Skin epidermis (tissue), 12 donors: Measurements from ENCODE around the gene EFEMP2.

Source experiments
- H3K27ac ChIP-seq, 21 experiments: fragments of 200-600 bp; sonication (generic) in 11 of 21; one replicate each; pipeline ENCODE4 v1.5.0; 2020; ENCODE audit warnings: mild to moderate bottlenecking in 3 of 21, inconsistent platforms in 2 of 21, moderate library complexity in 2 of 21
- H3K4me3 ChIP-seq, 7 experiments: fragments of 200-600 bp; sonication (generic) in 2 of 7; one replicate each; pipeline ENCODE4 v1.5.0; 2020; ENCODE audit warnings: inconsistent platforms in 2 of 7, mild to moderate bottlenecking in 2 of 7, moderate library complexity in 1 of 7

EFEMP2 gene

DNA sequence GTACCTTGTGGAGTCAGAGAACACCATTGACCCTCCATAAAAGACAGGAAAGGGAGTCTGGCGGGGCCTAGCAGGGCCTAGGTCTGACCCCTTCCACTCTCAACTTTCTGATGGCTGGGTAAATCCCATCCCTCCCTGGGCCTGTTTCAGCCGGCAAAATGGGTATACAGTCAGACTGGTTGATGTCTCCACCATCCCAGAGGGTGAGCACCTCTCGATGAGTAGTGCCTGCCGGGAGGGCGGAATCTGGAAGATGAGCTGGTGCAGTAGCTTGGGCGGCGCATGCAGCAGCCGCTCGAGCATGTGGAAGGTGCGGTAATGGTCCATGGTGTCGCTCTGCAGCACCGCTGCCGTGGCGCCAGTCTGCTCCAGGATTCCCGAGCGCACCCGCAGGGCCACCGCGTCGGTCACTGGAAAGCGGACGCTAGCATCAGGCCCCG is 15.1 kb upstream of the EFEMP2 start:
- peak overlapping the region; percentile 47 to 98 (median 89) for H3K27ac ChIP-seq
- peak overlapping the region; percentile 47 to 78 (median 63) for H3K4me3 ChIP-seq

- Histone ChIP-seq H3K27ac (peak overlapping the region in 20 of 21 experiments; percentile 80 to 98 (median 89)), H3K4me3 (peak overlapping the region; percentile 47 to 78 (median 63))
Measured at GRCh38 chr11:65886826-65887722, 14.5 kb upstream of the EFEMP2 start.

GRCh38 chr11:65885808-65886536 is 13.4 kb upstream of the EFEMP2 start:
- Histone ChIP-seq H3K4me3 (no peak overlapping the region), H3K27ac (no peak overlapping the region)

DNA sequence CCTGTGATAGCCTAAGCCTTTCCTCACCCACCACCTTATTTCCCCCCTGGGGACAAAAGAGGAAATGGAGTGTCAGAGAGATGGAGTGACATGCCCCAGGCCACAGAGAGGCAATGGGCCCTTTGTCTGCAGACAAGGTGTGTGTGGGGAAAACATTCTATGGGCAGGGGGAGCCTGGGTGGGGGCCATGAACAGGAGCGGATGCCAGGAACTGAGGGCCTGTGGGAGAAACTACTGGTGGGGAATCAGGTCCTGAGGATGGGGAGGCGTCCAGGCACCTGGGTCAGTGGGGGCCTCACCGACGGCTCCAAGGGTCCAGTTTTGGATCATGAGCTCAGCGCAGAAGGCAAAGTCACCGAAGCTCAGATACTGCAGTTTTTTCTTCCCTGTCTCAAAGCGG is 12.6 kb upstream of the EFEMP2 start:
- Histone ChIP-seq H3K4me3 (no peak overlapping the region), H3K27ac (no peak overlapping the region)

DNA sequence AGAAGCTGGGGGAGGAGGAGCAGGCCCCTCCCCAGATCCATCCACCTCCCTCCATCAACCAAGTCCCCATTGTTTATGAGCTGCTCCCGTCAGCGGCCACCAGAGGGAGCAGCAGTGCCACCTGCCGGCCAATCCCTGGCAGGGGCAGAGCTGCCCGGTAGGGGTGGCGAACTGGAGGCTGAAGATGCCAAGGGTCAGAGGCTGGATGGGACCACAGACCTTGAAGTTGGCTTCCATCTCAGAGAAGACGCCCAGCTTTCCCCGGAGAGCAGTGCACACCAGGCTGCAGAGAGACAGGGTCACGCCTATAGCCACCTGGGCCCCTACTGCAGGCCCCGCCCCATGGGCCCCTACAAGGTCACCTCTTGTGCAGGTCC is 12.1 kb upstream of the EFEMP2 start:
- H3K4me3 ChIP-seq, result no peak overlapping the region
- H3K27ac ChIP-seq, result no peak overlapping the region

DNA sequence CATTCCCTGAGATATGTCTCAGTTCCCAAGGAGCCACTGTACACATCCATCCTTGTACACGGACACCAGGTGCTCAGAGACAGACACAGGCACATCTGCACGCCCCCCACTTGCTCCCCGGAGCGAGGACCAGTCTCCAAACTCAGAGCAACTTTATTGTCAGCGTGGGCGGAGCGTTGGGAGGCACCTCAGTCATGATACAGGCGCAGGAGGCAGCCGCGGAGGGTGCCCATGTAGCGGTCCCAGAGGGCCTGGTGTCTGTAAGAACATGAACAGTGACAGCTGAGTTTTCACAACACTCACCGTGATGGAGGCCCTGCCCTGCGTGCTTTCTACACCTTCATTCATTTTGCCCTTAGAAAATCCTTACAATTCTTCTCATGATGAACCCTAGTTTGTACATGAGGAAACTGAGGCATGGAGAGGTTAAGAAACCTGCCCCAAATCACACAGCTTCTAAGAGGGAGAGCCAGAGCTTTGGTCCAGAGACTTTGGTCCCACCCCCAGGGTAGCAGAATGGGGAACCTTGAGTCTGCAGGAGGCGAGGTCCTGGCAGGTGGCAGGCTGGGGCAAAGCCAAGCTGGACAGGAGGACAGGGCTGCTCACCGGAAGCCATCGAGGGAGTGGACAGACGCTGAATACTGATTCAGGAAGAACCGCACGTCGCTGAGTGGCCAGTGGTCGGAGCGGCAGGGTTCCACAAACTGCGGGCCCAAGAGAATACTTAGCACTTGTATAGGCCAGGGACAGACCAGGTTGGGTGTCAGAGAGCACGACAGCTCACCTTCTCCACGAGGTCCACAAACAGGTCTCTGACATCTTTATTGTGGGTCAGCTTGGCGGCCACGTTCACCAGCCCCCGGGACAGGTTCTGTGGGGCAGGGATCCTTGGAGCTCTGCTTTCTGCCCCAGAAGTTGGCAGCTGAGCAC is 11.5 kb upstream of the EFEMP2 start:
- no peak overlapping the region for H3K27ac ChIP-seq

DNA sequence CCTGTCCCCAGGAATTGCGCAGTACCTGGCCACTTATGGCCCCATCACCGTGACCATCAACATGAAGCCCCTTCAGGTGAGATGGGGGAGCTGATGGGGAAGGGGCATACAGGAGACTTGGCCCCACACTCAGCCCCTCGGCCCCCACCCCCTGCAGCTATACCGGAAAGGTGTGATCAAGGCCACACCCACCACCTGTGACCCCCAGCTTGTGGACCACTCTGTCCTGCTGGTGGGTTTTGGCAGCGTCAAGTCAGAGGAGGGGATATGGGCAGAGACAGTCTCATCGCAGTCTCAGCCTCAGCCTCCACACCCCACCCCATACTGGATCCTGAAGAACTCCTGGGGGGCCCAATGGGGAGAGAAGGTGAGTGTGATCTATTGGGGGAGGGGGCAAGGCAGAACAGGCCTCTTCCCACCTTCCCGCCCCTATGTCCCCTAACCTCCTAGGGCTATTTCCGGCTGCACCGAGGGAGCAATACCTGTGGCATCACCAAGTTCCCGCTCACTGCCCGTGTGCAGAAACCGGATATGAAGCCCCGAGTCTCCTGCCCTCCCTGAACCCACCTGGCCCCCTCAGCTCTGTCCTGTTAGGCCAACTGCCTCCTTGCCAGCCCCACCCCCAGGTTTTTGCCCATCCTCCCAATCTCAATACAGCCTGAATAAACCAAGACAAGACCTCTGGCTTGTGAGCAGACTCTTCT is 10.6 kb upstream of the EFEMP2 start:
- no peak overlapping the region for H3K27ac ChIP-seq
- no peak overlapping the region for H3K4me3 ChIP-seq

More for the DNA sequence above, 11.5 kb upstream of the EFEMP2 start:
- no peak overlapping the region for H3K4me3 ChIP-seq

DNA sequence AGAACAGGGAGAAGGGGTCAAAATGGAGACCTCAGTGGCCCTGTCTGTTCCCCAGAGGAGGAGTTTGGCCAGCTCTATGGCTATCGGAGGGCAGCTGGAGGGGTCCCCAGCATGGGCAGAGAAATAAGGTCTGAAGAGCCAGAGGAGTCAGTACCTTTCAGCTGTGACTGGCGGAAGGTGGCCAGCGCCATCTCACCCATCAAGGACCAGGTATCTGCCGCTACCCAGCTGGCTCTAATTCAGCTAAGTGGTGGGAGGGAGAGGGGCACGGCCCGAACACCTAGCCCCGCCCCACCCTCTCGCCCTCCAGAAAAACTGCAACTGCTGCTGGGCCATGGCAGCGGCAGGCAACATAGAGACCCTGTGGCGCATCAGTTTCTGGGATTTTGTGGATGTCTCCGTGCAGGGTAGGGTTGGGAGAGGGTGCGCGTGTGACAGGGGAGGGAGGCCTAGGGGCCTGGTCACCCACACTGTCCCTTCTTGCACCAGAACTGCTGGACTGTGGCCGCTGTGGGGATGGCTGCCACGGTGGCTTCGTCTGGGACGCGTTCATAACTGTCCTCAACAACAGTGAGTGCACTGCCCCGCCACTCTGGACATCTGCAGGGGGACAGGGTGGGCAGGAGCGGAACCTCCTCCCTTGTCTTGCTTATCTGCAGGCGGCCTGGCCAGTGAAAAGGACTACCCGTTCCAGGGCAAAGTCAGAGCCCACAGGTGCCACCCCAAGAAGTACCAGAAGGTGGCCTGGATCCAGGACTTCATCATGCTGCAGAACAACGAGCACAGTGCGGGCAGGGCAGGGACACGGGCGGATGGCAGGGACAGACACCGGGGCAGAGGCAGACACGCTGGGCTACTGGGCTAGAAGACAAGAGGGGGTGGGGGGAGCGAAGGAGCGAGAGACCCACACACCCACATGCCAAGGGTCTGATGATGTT is 9.8 kb upstream of the EFEMP2 start:
- Histone ChIP-seq H3K27ac (no peak overlapping the region), H3K4me3 (no peak overlapping the region)

- Histone ChIP-seq H3K27ac (peak overlapping the region in 5 of 21 experiments; percentile 7 to 86 (median 57)), H3K4me3 (no peak overlapping the region)
Measured at GRCh38 chr11:65880844-65881421, 8.3 kb upstream of the EFEMP2 start.

DNA sequence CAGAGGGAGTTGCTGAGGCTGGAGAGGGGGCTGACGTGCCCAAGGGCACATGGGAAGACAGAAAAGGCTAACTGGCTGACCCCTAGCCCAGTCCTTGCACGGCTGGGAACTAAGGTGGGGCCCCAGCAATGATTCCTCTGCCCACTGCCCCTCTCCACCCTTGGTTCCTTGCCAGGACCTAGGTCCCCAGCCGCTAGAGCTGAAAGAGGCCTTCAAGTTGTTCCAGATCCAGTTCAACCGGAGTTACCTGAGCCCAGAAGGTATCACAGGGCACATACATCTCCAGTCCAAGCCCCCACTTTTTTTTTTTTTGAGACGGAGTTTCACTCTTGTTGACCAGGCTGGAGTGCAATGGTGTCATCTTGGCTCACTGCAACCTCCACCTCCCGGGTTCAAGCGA is 7.4 kb upstream of the EFEMP2 start:
- peak overlapping the region in 8 of 21 experiments; percentile 0 to 86 (median 58) for H3K27ac ChIP-seq
- H3K4me3 ChIP-seq, result peak overlapping the region in 1 of 7 experiments; percentile 15

DNA sequence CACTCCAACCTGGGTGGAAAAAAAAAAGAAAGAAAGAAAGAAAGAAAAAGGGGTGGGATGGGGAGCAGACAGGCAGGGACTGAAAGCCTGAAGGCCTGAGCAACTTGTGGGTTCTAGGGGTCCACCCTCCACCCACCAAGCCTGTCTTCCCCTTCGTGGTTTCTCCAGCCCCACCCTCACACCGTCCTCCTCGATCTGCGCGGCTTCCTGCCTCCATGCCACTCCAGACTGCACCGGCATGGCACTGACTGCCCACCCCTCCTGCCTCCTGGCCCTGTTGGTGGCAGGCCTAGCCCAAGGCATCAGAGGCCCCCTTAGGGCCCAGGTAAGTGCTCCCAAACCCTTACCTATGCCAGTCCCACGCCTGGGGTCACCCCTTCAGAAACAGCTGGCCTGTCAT is 7.0 kb upstream of the EFEMP2 start, which contains the start of gene CTSW:
TSS of gene CTSW (plus strand) at position 221 of the 400 bp plus-strand sequence. CDS start at position 239, 18 bp downstream.
- H3K27ac ChIP-seq, result peak within 1 kb of the TSS in 9 of 21 experiments; percentile 0 to 86 (median 57)
- H3K4me3 ChIP-seq, result peak within 1 kb of the TSS in 1 of 7 experiments; percentile 15

DNA sequence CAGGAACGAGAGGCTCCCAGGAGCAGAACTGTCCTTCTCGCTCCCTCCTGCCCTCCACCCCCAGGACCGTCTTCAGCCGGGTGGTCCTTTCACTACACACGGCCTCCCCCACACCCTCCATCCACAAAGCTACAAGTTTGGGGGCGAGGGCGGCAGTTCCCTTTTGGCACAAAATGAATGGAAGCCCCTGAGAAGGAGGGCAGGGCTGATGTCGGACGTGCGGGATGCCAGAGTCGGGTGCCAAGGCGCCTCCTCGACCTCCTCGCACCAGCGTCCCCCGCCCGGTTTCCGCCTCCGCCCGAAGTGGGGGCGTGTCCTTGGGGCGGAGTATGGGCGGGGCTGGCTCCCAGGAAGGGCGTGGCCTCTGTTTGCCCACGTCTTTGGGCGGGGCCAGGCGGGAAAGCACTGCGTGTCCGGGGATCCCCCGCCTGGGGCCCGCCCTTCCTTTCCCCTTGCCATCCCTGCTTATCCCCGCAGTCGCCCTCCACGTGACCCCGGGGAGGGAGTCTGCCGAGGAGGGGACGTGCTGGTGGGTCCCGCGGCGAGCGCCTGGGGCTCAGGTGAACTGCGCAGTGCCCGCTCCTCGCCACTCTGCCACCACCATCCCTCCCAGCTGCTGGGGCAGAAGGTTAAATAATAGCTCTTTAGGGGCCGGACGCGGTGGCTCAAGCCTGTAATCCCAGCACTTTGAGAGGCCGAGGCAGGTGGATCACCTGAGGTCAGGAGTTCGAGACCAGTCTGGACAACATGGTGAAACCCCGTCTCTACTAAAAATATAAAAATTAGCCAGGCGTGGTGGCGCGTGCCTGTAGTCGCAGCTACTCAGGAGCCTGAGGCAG is 937 bp upstream of the EFEMP2 start:
- H3K27ac ChIP-seq, result peak overlapping the region; percentile 49 to 95 (median 84)
- H3K4me3 ChIP-seq, result peak overlapping the region; percentile 36 to 54 (median 44)

GRCh38 chr11:65871811-65872548 is 620 bp downstream of the EFEMP2 start:
- Histone ChIP-seq H3K27ac (peak overlapping the region; percentile 49 to 95 (median 83)), H3K4me3 (peak overlapping the region; percentile 32 to 54 (median 44))

GRCh38 chr11:65870706-65871681 is 1.6 kb downstream of the EFEMP2 start:
- H3K27ac ChIP-seq, result peak overlapping the region in 17 of 21 experiments; percentile 19 to 95 (median 85)
- peak overlapping the region in 3 of 7 experiments; percentile 36 to 54 (median 44) for H3K4me3 ChIP-seq

GRCh38 chr11:65870307-65870658 is 2.3 kb downstream of the EFEMP2 start:
- H3K27ac ChIP-seq, result peak overlapping the region in 1 of 21 experiments; percentile 20
- H3K4me3 ChIP-seq, result no peak overlapping the region
